HG03432 (cell line): ENCODE measurements around the gene PLPP3.
A peak's percentile ranks its signal among the peaks of the same experiment; 100 is the strongest.

Experiments
- ATAC-seq: cut with Tn5 transposase; IDR thresholded peaks from one replicate; pipeline ENCODE4 v1.9.1; 2021; ENCODE audit warnings: mild to moderate bottlenecking, moderate library complexity; ENCODE audit not compliant: unreplicated experiment

Gene PLPP3

GRCh38 chr1:56548571-56548970 lies 30.8 kb downstream of the PLPP3 start:
- no peak for ATAC-seq

GRCh38 chr1:56547977-56548376 lies 31.4 kb downstream of the PLPP3 start:
- no peak for ATAC-seq

GRCh38 chr1:56547473-56547872 lies 31.9 kb downstream of the PLPP3 start:
- ATAC-seq = no peak

- no peak for ATAC-seq
Observed at GRCh38 chr1:56545711-56546110, 33.7 kb downstream of the PLPP3 start.

GRCh38 chr1:56543783-56544612 lies 35.4 kb downstream of the PLPP3 start:
- ATAC-seq = no peak

- no peak for ATAC-seq
Observed at GRCh38 chr1:56542651-56543050, 36.7 kb downstream of the PLPP3 start.

- ATAC-seq = no peak
Observed at GRCh38 chr1:56541408-56541807, 38.0 kb downstream of the PLPP3 start.

GRCh38 chr1:56540467-56540866 lies 38.9 kb downstream of the PLPP3 start:
- no peak for ATAC-seq

- ATAC-seq = no peak
Observed at GRCh38 chr1:56539520-56539931, 39.8 kb downstream of the PLPP3 start.

GRCh38 chr1:56538532-56538931 lies 40.8 kb downstream of the PLPP3 start:
- ATAC-seq = no peak

- no peak for ATAC-seq
Observed at GRCh38 chr1:56537660-56538059, 41.7 kb downstream of the PLPP3 start.

- ATAC-seq = no peak
Observed at GRCh38 chr1:56535939-56536338, 43.4 kb downstream of the PLPP3 start.

GRCh38 chr1:56535362-56535761 lies 44.0 kb downstream of the PLPP3 start:
- ATAC-seq = no peak

- no peak for ATAC-seq
Observed at GRCh38 chr1:56534130-56534651, 45.2 kb downstream of the PLPP3 start.

- peak; percentile 91 for ATAC-seq
Observed at GRCh38 chr1:56533621-56534020, 45.7 kb downstream of the PLPP3 start.

GRCh38 chr1:56533197-56533596 lies 46.2 kb downstream of the PLPP3 start:
- peak; percentile 44 for ATAC-seq

- no peak for ATAC-seq
Observed at GRCh38 chr1:56532350-56532683, 47.0 kb downstream of the PLPP3 start.

- no peak for ATAC-seq
Observed at GRCh38 chr1:56531624-56532349, 47.6 kb downstream of the PLPP3 start.

GRCh38 chr1:56529801-56530200 lies 49.6 kb downstream of the PLPP3 start:
- ATAC-seq = no peak

- no peak for ATAC-seq
Observed at GRCh38 chr1:56527548-56528302, 51.6 kb downstream of the PLPP3 start.

GRCh38 chr1:56526571-56527174 lies 52.7 kb downstream of the PLPP3 start:
- ATAC-seq = peak; percentile 80
